HUES64 (cell line): ENCODE data around the gene GALNS.

Source experiments
- H3K27ac ChIP-seq: 2 replicates; pipeline ENCODE4 v1.7.0; 2013; ENCODE audit warnings: low read depth, low read length, inconsistent platforms
- H3K27me3 ChIP-seq: 2 replicates; pipeline ENCODE4 v1.6.1; 2013; ENCODE audit warnings: mild to moderate bottlenecking, low read length; ENCODE audit not compliant: insufficient read depth
- H3K36me3 ChIP-seq: 2 replicates; pipeline ENCODE4 v1.6.1; 2013; ENCODE audit warnings: mild to moderate bottlenecking, low read length; ENCODE audit not compliant: insufficient read depth
- H3K4me1 ChIP-seq: 2 replicates; pipeline ENCODE4 v1.6.1; 2013; ENCODE audit warnings: mild to moderate bottlenecking, low read length, moderate library complexity; ENCODE audit not compliant: insufficient read depth
- H3K4me3 ChIP-seq: 2 replicates; pipeline ENCODE4 v1.5.1; 2013; ENCODE audit warnings: mild to moderate bottlenecking, low read length, moderate library complexity
- H3K9ac ChIP-seq: 2 replicates; pipeline ENCODE4 v1.6.1; 2013; ENCODE audit warnings: mild to moderate bottlenecking, low read depth, low read length
- H3K9me3 ChIP-seq: 2 replicates; pipeline ENCODE4 v1.6.1; 2013; ENCODE audit warnings: low read depth, low read length; ENCODE audit not compliant: insufficient read depth
- WGBS: fragments of 150-250, 120-280 bp; methylation state at CpG from one replicate; pipeline ENCODE4 v1.1.7; 2013; ENCODE audit warnings: missing lambda C conversion rate; 5-methylcytosine and 5-hydroxymethylcytosine counted together

The GALNS gene

DNA sequence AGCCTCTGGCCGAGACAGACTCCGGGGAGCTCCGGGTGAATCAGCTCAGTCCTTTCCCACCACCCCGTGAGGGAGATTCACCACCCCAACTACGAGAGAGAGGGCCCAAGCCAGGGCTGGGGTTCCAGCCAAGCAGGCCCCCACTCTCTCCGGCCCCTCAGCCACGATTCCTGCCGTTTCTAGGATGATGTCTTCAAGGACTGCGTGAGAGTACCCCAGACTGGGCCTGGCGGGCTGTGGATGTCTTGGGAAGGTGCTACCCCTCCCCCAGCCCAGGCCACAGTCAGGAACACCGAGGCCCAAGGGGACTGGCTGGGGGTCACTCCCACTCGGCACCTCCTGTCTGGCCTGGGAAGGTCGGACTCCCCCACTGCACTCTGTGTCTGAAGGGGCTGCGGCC, 31.3 kb upstream of the GALNS start:
- no peaks in the 10 kb centered on the region for H3K9me3 ChIP-seq
- H3K27me3 ChIP-seq, result no peaks in the 10 kb centered on the region
- H3K36me3 ChIP-seq, result no peaks in the 10 kb centered on the region
- 93% methylated on average over 12 of the region's 14 CpGs for WGBS
- no peak overlapping the region for H3K9ac ChIP-seq
- H3K4me3 ChIP-seq, result no peak overlapping the region
- no peaks in the 10 kb centered on the region for H3K4me1 ChIP-seq
- no peak overlapping the region for H3K27ac ChIP-seq

GRCh38 chr16:88886845-88887521, 30.2 kb upstream of the GALNS start:
- H3K27me3 ChIP-seq, result no peaks in the 10 kb centered on the region
- H3K9ac ChIP-seq, result no peak overlapping the region
- no peaks in the 10 kb centered on the region for H3K9me3 ChIP-seq
- no peak overlapping the region for H3K4me3 ChIP-seq
- H3K27ac ChIP-seq, result no peak overlapping the region
- WGBS, result 93% methylated on average over 39 of the region's 39 CpGs
- no peaks in the 10 kb centered on the region for H3K36me3 ChIP-seq
- no peaks in the 10 kb centered on the region for H3K4me1 ChIP-seq

DNA sequence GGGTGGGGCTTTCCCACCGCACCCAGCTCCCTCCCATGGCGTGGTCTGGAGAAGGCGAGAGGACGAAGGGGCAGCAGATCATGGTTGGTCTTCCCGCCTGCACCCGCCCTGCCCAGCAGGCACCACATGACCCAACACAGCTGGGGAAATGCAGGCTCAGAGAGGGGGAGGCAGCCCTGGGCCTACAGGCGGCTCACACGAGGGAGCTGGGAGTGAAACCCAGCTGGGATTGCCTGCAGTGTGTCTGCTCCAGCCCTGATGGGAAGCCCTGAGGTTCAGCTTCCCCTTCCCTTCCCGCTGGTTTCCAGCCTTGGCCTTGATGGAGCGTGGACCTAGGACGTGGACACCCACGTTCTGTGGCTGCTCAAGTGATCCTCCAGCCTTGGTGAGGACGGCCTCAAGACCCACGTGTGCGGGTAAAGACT, 29.7 kb upstream of the GALNS start:
- 94% methylated on average over 15 of the region's 15 CpGs for WGBS
- no peak overlapping the region for H3K4me3 ChIP-seq
- no peaks in the 10 kb centered on the region for H3K27me3 ChIP-seq
- no peak overlapping the region for H3K9ac ChIP-seq
- H3K4me1 ChIP-seq, result no peaks in the 10 kb centered on the region
- no peaks in the 10 kb centered on the region for H3K36me3 ChIP-seq
- H3K27ac ChIP-seq, result no peak overlapping the region
- no peaks in the 10 kb centered on the region for H3K9me3 ChIP-seq

- Histone ChIP-seq H3K9ac (no peak overlapping the region), H3K27ac (no peak overlapping the region), H3K9me3 (no peaks in the 10 kb centered on the region), H3K4me3 (no peak overlapping the region), H3K27me3 (no peaks in the 10 kb centered on the region), H3K36me3 (no peaks in the 10 kb centered on the region), H3K4me1 (no peaks in the 10 kb centered on the region)
- WGBS, result 95% methylated on average over 28 of the region's 28 CpGs
These were observed 29.0 kb upstream of the GALNS start for GRCh38 chr16:88885693-88886280.

DNA sequence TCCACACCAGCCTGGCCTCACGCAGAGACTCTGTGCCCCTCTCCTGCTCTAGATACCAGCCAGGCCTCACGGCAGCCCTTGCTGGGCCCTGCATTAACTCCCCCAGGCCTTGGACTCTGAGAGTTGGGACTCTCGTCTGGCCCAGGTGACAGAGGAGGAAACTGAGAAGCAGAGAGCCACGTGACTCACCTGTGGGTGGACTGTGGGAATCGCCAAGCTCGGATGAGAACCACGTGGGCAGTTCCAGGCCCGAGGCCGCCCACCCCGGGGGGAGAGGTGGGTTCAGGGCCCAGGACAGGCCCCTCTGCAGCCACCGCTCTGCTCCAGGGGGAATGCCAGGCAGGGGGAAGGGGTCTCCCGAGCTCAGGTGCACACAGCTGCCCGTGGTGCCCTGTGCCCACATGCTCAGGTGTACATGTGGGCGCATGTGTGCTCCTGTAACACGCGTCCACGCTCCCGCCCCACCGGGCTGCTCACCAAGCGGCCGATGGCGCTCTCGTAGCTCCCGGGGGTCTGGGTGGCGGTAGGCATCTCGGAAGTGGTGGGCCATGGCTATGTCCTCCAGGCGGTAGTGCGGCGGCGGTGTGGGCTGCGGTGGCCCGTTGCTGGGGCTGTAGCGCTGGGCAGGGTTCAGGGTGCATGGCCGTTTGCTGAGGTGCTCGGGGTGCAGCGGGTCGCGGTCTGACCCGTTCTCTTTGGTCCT, 28.0 kb upstream of the GALNS start:
- no peaks in the 10 kb centered on the region for H3K4me1 ChIP-seq
- H3K27me3 ChIP-seq, result no peaks in the 10 kb centered on the region
- H3K9me3 ChIP-seq, result no peaks in the 10 kb centered on the region
- no peak overlapping the region for H3K4me3 ChIP-seq
- WGBS, result 95% methylated on average over 39 of the region's 39 CpGs
- H3K9ac ChIP-seq, result no peak overlapping the region
- H3K36me3 ChIP-seq, result no peaks in the 10 kb centered on the region
- no peak overlapping the region for H3K27ac ChIP-seq

DNA sequence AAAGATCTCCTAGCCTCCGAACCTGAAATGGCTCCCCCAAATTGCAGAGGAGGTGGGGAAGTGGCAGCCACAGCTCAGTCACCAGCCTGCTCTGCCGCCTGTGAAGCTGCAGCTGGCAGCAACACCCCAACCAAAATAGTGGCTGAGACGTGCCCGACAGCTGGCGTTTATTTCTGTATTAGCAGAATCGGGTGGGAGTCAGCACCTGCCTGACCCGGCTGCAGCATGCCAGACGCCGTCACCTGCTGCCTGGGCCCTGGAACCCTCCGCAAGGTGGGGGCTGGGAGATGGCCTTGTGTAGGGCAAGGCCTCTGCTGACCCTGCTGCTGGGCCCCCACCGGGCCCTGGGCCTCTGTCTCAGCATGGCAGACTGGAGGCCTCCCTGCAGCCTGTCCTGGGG, 27.2 kb upstream of the GALNS start:
- H3K27ac ChIP-seq, result no peak overlapping the region
- WGBS, result 92% methylated on average over 11 of the region's 11 CpGs
- H3K4me1 ChIP-seq, result no peaks in the 10 kb centered on the region
- H3K4me3 ChIP-seq, result no peak overlapping the region
- H3K27me3 ChIP-seq, result no peaks in the 10 kb centered on the region
- H3K36me3 ChIP-seq, result no peaks in the 10 kb centered on the region
- H3K9me3 ChIP-seq, result no peaks in the 10 kb centered on the region
- no peak overlapping the region for H3K9ac ChIP-seq

GRCh38 chr16:88883117-88883895, 26.6 kb upstream of the GALNS start:
- Histone ChIP-seq H3K4me3 (no peak overlapping the region), H3K9me3 (no peaks in the 10 kb centered on the region), H3K4me1 (no peaks in the 10 kb centered on the region), H3K36me3 (no peaks in the 10 kb centered on the region), H3K27me3 (no peaks in the 10 kb centered on the region), H3K9ac (no peak overlapping the region), H3K27ac (no peak overlapping the region)
- 96% methylated on average over 49 of the region's 49 CpGs for WGBS

- H3K4me3 ChIP-seq, result no peak overlapping the region
- H3K27ac ChIP-seq, result no peak overlapping the region
- no peak overlapping the region for H3K9ac ChIP-seq
- H3K9me3 ChIP-seq, result no peaks in the 10 kb centered on the region
- H3K27me3 ChIP-seq, result no peaks in the 10 kb centered on the region
- H3K4me1 ChIP-seq, result no peaks in the 10 kb centered on the region
- no peaks in the 10 kb centered on the region for H3K36me3 ChIP-seq
- WGBS, result 94% methylated on average over 26 of the region's 26 CpGs
These were observed 25.7 kb upstream of the GALNS start for GRCh38 chr16:88882358-88883030.

GRCh38 chr16:88881675-88882357, 25.1 kb upstream of the GALNS start:
- no peaks in the 10 kb centered on the region for H3K36me3 ChIP-seq
- H3K27ac ChIP-seq, result no peak overlapping the region
- H3K9ac ChIP-seq, result no peak overlapping the region
- H3K9me3 ChIP-seq, result no peaks in the 10 kb centered on the region
- no peaks in the 10 kb centered on the region for H3K27me3 ChIP-seq
- H3K4me1 ChIP-seq, result no peaks in the 10 kb centered on the region
- H3K4me3 ChIP-seq, result no peak overlapping the region
- 94% methylated on average over 27 of the region's 27 CpGs for WGBS

DNA sequence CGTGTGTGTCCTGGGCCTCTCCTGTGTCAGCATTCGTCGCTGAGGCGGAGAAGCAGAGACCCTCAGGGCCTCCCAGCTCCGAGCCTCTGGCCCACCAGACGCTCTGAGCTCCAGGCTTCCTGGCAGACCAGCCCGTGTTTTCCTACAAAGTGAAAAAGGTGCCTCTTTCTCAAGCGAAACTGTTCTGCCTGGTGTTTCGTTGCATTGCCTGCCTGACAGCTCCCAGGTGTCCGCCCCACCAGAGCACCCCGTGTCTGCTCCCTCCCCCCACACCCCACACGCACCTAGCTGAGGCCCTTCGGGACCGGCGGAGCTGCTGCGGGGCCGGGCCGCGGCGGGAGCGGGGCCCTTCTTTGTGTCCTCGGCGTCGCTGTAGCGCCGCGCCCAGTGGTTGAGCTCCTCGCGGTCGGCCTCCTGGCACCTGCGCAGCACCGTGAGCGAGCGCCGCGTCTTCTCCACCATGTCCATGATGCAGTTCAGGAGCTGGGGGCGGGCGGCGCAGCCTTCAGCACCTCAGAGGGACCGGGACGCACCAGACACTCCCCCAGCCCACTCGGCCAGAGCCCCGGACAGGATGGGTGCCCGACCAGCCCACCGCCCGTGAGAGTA, 24.4 kb upstream of the GALNS start:
- no peak overlapping the region; the same call in 1 of the 2 replicates for H3K9ac ChIP-seq
- WGBS, result 91% methylated on average over 46 of the region's 46 CpGs
- no peak overlapping the region for H3K27ac ChIP-seq
- no peaks in the 10 kb centered on the region for H3K4me1 ChIP-seq
- no peaks in the 10 kb centered on the region for H3K9me3 ChIP-seq
- H3K4me3 ChIP-seq, result no peak overlapping the region
- H3K36me3 ChIP-seq, result no peaks in the 10 kb centered on the region
- H3K27me3 ChIP-seq, result no peaks in the 10 kb centered on the region
